ENCODE data around the gene ELOVL6.
"Not testable (repeated sequence)": the region's sequence is repeated elsewhere in the genome, so short reads cannot be mapped to it uniquely, and the experiment has no call there.

ELOVL6 gene

DNA sequence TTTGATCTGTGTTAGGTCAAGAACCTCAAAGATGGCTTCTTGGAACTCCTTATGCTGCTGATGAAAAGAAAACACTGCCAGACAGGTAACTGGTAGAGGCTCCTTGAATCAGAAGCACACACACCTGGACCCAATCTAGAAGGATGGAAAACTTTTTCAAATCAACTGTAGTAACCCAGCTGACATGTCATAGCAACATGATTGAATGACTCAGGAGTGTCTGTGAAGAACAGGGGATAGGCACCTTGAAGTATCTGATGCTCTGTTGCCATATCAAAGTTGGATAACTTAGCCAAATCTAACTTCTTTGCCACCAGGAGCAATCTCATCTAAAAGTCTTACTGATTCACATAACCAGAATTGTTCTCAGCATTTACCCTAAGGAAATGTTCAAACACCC lies 98.8 kb downstream of the ELOVL6 start:
- no peaks in the 10 kb centered on the region for H3K9me3 ChIP-seq (ENCODE audit: control insufficient read depth in 2 of 2, low read length in 2 of 2)
- H3K27ac ChIP-seq (ENCODE audit: low read length): no peak overlapping the region
- no peaks in the 10 kb centered on the region for H3K36me3 ChIP-seq (ENCODE audit: control insufficient read depth in 2 of 2, insufficient read depth in 2 of 2, low read length in 2 of 2)
- no peak overlapping the region for H3K4me3 ChIP-seq (ENCODE audit: low read length in 2 of 2)
- H3K4me1 ChIP-seq (ENCODE audit: control insufficient read depth, insufficient read depth, low read length): no peaks in the 10 kb centered on the region
- H3K9ac ChIP-seq (ENCODE audit: low read length in 2 of 2): no peak overlapping the region
- no peaks in the 10 kb centered on the region for H3K27me3 ChIP-seq (ENCODE audit: control insufficient read depth in 1 of 2, insufficient read depth in 2 of 2, low read length in 2 of 2)

DNA sequence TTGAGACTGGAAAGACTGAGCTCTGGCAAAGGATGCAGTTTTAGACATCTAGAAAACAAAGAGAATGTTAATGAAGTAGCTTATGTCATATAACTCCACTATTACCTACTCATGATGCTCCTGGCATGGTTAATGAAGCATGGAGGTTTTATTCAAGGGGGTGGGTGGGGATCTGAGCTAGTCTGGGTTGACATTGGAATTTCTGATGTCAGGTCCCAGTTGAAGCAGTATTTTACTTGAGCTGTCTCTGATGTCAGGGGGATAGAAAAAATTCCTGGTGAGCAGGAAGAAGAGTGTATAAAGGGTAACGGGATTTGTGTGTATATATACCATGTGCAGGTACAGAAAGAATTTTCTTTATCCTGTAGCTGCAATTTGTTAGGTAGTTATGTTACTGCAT lies 102.0 kb downstream of the ELOVL6 start:
- Histone ChIP-seq H3K9ac (ENCODE audit: low read length in 2 of 2) (no peak overlapping the region), H3K27me3 (ENCODE audit: control insufficient read depth in 1 of 2, insufficient read depth in 2 of 2, low read length in 2 of 2) (no peaks in the 10 kb centered on the region), H3K27ac (ENCODE audit: low read length) (no peak overlapping the region), H3K9me3 (ENCODE audit: control insufficient read depth in 2 of 2, low read length in 2 of 2) (no peaks in the 10 kb centered on the region), H3K4me1 (ENCODE audit: control insufficient read depth, insufficient read depth, low read length) (no peaks in the 10 kb centered on the region), H3K4me3 (ENCODE audit: low read length in 2 of 2) (no peak overlapping the region), H3K36me3 (ENCODE audit: control insufficient read depth in 2 of 2, insufficient read depth in 2 of 2, low read length in 2 of 2) (no peaks in the 10 kb centered on the region)

GRCh38 chr4:110092646-110093045 lies 105.8 kb downstream of the ELOVL6 start:
- Histone ChIP-seq H3K27me3 (ENCODE audit: control insufficient read depth in 1 of 2, insufficient read depth in 2 of 2, low read length in 2 of 2) (no peaks in the 10 kb centered on the region), H3K4me1 (ENCODE audit: control insufficient read depth, insufficient read depth, low read length) (no peaks in the 10 kb centered on the region), H3K27ac (ENCODE audit: low read length) (no peak overlapping the region), H3K9me3 (ENCODE audit: control insufficient read depth in 2 of 2, low read length in 2 of 2) (no peaks in the 10 kb centered on the region), H3K4me3 (ENCODE audit: low read length in 2 of 2) (no peak overlapping the region), H3K9ac (ENCODE audit: low read length in 2 of 2) (no peak overlapping the region), H3K36me3 (ENCODE audit: control insufficient read depth in 2 of 2, insufficient read depth in 2 of 2, low read length in 2 of 2) (no peaks in the 10 kb centered on the region)

DNA sequence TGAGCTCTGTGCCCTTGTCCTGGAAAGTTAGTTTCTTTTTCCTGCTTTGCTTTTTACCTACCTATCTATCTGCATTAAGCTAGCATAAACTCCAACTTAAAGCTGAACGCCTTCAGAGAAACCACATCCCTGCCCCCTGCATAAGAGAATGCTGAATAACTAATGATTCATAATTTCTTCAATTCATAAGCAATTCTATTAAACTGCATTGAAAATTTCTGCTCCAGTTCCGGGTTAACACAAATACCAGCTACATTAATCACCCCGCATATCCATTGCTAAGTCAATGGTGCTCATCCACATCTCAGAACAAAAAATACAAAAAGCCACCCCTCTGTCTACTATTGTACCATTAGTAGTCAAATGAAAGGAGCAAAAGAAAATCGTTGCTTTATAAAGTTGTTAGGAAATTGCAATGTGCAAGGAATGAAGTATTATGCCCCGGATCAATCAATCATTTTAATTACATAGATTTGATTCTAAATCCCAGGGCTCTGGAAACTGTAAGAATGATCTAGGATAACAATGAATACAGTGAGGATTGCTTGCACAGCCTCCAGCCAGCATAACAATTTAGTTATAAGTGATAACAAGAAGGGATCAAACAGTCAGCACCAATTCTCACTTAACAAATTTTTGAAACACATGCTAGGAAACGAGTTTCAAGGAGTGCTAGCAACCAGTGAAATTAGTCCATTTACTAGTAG lies 106.8 kb downstream of the ELOVL6 start:
- H3K4me3 ChIP-seq (ENCODE audit: low read length in 2 of 2): no peak overlapping the region
- no peaks in the 10 kb centered on the region for H3K36me3 ChIP-seq (ENCODE audit: control insufficient read depth in 2 of 2, insufficient read depth in 2 of 2, low read length in 2 of 2)
- no peak overlapping the region for H3K27ac ChIP-seq (ENCODE audit: low read length)
- H3K9me3 ChIP-seq (ENCODE audit: control insufficient read depth in 2 of 2, low read length in 2 of 2): no peaks in the 10 kb centered on the region
- no peaks in the 10 kb centered on the region for H3K4me1 ChIP-seq (ENCODE audit: control insufficient read depth, insufficient read depth, low read length)
- no peaks in the 10 kb centered on the region for H3K27me3 ChIP-seq (ENCODE audit: control insufficient read depth in 1 of 2, insufficient read depth in 2 of 2, low read length in 2 of 2)
- H3K9ac ChIP-seq (ENCODE audit: low read length in 2 of 2): no peak overlapping the region

GRCh38 chr4:110088670-110089069 lies 109.7 kb downstream of the ELOVL6 start:
- Histone ChIP-seq H3K27ac (ENCODE audit: low read length) (no peak overlapping the region), H3K9me3 (ENCODE audit: control insufficient read depth in 2 of 2, low read length in 2 of 2) (no peaks in the 10 kb centered on the region), H3K9ac (ENCODE audit: low read length in 2 of 2) (no peak overlapping the region), H3K36me3 (ENCODE audit: control insufficient read depth in 2 of 2, insufficient read depth in 2 of 2, low read length in 2 of 2) (no peaks in the 10 kb centered on the region), H3K4me3 (ENCODE audit: low read length in 2 of 2) (no peak overlapping the region), H3K4me1 (ENCODE audit: control insufficient read depth, insufficient read depth, low read length) (no peaks in the 10 kb centered on the region), H3K27me3 (ENCODE audit: control insufficient read depth in 1 of 2, insufficient read depth in 2 of 2, low read length in 2 of 2) (no peaks in the 10 kb centered on the region)

DNA sequence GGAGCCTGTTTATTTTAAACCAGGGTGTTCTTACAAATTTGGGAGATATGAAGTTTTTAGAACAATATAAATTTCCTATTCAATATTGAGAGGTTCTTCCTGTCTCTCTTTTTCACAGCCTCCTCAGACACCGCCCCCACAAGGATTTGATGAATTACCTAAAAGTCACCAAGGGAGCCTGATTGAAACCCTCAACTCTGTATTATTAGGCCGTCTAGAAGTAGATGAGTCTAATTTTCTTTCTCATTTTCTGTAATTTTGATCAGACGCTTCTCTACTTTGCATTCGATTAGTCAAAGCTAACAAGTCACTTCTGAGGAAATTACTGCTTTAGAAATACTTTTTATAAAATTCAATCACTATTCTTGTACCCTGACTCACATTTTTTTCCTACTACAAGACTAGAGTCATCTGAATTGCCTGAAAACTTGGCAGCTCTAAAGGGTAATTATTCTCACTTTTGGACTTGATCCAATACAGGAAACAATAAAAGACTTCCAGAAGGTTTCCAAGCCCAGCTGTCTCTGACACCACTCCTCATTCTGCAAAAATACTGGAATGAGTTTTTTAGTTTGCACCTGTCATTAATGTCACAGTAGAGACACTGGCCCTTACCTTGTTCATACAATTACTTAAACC lies 111.2 kb downstream of the ELOVL6 start:
- Histone ChIP-seq H3K4me3 (ENCODE audit: low read length in 2 of 2) (no peak overlapping the region), H3K4me1 (ENCODE audit: control insufficient read depth, insufficient read depth, low read length) (no peaks in the 10 kb centered on the region), H3K9ac (ENCODE audit: low read length in 2 of 2) (no peak overlapping the region), H3K27me3 (ENCODE audit: control insufficient read depth in 1 of 2, insufficient read depth in 2 of 2, low read length in 2 of 2) (no peaks in the 10 kb centered on the region), H3K27ac (ENCODE audit: low read length) (no peak overlapping the region), H3K9me3 (ENCODE audit: control insufficient read depth in 2 of 2, low read length in 2 of 2) (no peaks in the 10 kb centered on the region), H3K36me3 (ENCODE audit: control insufficient read depth in 2 of 2, insufficient read depth in 2 of 2, low read length in 2 of 2) (no peaks in the 10 kb centered on the region)

GRCh38 chr4:110085131-110085530 lies 113.3 kb downstream of the ELOVL6 start:
- no peak overlapping the region for H3K27ac ChIP-seq (ENCODE audit: low read length)
- H3K36me3 ChIP-seq (ENCODE audit: control insufficient read depth in 2 of 2, insufficient read depth in 2 of 2, low read length in 2 of 2): no peaks in the 10 kb centered on the region
- H3K9ac ChIP-seq (ENCODE audit: low read length in 2 of 2): no peak overlapping the region
- no peak overlapping the region for H3K4me3 ChIP-seq (ENCODE audit: low read length in 2 of 2)
- no peaks in the 10 kb centered on the region for H3K9me3 ChIP-seq (ENCODE audit: control insufficient read depth in 2 of 2, low read length in 2 of 2)
- H3K4me1 ChIP-seq (ENCODE audit: control insufficient read depth, insufficient read depth, low read length): no peaks in the 10 kb centered on the region
- H3K27me3 ChIP-seq (ENCODE audit: control insufficient read depth in 1 of 2, insufficient read depth in 2 of 2, low read length in 2 of 2): no peaks in the 10 kb centered on the region

GRCh38 chr4:110084154-110084553 lies 114.3 kb downstream of the ELOVL6 start:
- no peaks in the 10 kb centered on the region for H3K27me3 ChIP-seq (ENCODE audit: control insufficient read depth in 1 of 2, insufficient read depth in 2 of 2, low read length in 2 of 2)
- no peak overlapping the region for H3K4me3 ChIP-seq (ENCODE audit: low read length in 2 of 2)
- no peaks in the 10 kb centered on the region for H3K4me1 ChIP-seq (ENCODE audit: control insufficient read depth, insufficient read depth, low read length)
- no peak overlapping the region for H3K27ac ChIP-seq (ENCODE audit: low read length)
- no peak overlapping the region for H3K9ac ChIP-seq (ENCODE audit: low read length in 2 of 2)
- H3K36me3 ChIP-seq (ENCODE audit: control insufficient read depth in 2 of 2, insufficient read depth in 2 of 2, low read length in 2 of 2): no peaks in the 10 kb centered on the region
- H3K9me3 ChIP-seq (ENCODE audit: control insufficient read depth in 2 of 2, low read length in 2 of 2): no peaks in the 10 kb centered on the region

DNA sequence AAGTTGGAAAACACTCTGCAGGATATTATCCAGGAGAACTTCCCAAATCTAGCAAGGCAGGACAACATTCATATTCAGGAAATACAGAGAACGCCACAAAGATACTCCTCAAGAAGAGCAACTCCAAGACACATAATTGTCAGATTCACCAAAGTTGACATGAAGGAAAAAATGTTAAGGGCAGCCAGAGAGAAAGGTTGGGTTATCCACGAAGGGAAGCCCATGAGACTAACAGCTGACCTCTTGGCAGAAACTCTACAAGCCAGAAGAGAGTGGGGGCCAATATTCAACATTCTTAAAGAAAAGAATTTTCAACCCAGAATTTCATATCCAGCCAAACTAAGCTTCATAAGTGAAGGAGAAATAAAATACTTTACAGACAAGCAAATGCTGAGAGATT lies 120.3 kb downstream of the ELOVL6 start:
- H3K9me3 ChIP-seq (ENCODE audit: control insufficient read depth in 2 of 2, low read length in 2 of 2): not testable (repeated sequence)

GRCh38 chr4:110076828-110077227 lies 121.6 kb downstream of the ELOVL6 start:
- H3K4me3 ChIP-seq (ENCODE audit: low read length in 2 of 2); H3K9me3 ChIP-seq (ENCODE audit: control insufficient read depth in 2 of 2, low read length in 2 of 2); H3K4me1 ChIP-seq (ENCODE audit: control insufficient read depth, insufficient read depth, low read length); H3K27ac ChIP-seq (ENCODE audit: low read length); H3K9ac ChIP-seq (ENCODE audit: low read length in 2 of 2); H3K27me3 ChIP-seq (ENCODE audit: control insufficient read depth in 1 of 2, insufficient read depth in 2 of 2, low read length in 2 of 2); H3K36me3 ChIP-seq (ENCODE audit: control insufficient read depth in 2 of 2, insufficient read depth in 2 of 2, low read length in 2 of 2): not testable (repeated sequence)

More for the DNA sequence above, 120.3 kb downstream of the ELOVL6 start:
- H3K9ac ChIP-seq (ENCODE audit: low read length in 2 of 2); H3K4me1 ChIP-seq (ENCODE audit: control insufficient read depth, insufficient read depth, low read length); H3K36me3 ChIP-seq (ENCODE audit: control insufficient read depth in 2 of 2, insufficient read depth in 2 of 2, low read length in 2 of 2); H3K4me3 ChIP-seq (ENCODE audit: low read length in 2 of 2); H3K27me3 ChIP-seq (ENCODE audit: control insufficient read depth in 1 of 2, insufficient read depth in 2 of 2, low read length in 2 of 2); H3K27ac ChIP-seq (ENCODE audit: low read length): not testable (repeated sequence)

- no peaks in the 10 kb centered on the region for H3K27me3 ChIP-seq (ENCODE audit: control insufficient read depth in 1 of 2, insufficient read depth in 2 of 2, low read length in 2 of 2)
- H3K9ac ChIP-seq (ENCODE audit: low read length in 2 of 2): no peak overlapping the region
- H3K27ac ChIP-seq (ENCODE audit: low read length): no peak overlapping the region
- H3K4me1 ChIP-seq (ENCODE audit: control insufficient read depth, insufficient read depth, low read length): no peaks in the 10 kb centered on the region
- H3K9me3 ChIP-seq (ENCODE audit: control insufficient read depth in 2 of 2, low read length in 2 of 2): no peaks in the 10 kb centered on the region
- no peaks in the 10 kb centered on the region for H3K36me3 ChIP-seq (ENCODE audit: control insufficient read depth in 2 of 2, insufficient read depth in 2 of 2, low read length in 2 of 2)
- no peak overlapping the region for H3K4me3 ChIP-seq (ENCODE audit: low read length in 2 of 2)
Observed at GRCh38 chr4:110075891-110076290, 122.5 kb downstream of the ELOVL6 start.
